Measurements from ENCODE around the gene CD160.
"Not testable (repeated sequence)": the region's sequence is repeated elsewhere in the genome, so short reads cannot be mapped to it uniquely, and the experiment has no call there.

The CD160 gene

DNA sequence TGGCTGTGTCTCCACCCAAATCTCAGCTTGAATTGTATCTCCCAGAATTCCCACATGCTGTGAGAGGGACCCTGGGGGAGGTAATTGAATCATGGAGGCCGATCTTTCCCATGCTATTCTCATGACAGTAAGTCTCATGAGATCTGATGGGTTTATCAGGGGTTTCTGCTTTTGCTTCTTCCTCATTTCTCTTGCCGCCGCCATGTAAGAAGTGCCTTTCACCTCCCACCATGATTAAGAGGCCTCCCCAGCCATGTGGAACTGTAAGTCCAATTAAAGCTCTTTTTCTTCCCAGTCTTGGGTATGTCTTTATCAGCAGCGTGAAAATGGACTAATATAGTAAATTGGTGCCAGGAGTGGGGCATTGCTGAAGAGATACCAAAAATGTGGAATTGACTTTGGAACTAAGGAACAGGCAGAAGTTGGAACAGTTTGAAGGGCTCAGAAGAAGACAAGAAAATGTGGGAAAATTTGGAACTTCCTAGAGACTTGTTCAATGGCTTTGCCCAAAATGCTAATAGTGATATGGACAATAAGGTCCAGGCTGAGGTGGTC lies 41.2 kb downstream of the CD160 start:
- DNase-seq: not testable (repeated sequence)

DNA sequence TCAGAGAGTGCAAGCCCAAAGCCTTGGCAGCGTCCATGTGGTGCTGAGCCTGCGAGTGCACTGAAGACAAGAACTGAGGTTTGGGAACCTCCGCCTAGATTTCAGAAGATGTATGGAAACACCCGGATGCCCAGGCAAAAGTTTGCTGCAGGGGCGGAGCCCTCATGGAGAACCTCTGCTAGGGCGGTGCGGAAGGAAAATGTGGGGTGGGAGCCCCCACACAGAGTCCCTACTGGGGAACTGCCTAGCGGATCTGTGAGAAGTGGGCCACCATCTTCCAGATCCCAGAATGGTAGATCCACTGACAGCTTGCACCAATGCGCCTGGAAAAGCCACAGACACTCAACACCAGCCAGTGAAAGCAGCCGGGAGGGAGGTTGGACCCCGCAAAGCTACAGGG lies 42.2 kb downstream of the CD160 start:
- not testable (repeated sequence) for DNase-seq

- not testable (repeated sequence) for DNase-seq
Measured at GRCh38 chr1:145762001-145762400, 42.7 kb downstream of the CD160 start.

- not testable (repeated sequence) for DNase-seq
Measured at GRCh38 chr1:145764231-145764940, 45.1 kb downstream of the CD160 start.

DNA sequence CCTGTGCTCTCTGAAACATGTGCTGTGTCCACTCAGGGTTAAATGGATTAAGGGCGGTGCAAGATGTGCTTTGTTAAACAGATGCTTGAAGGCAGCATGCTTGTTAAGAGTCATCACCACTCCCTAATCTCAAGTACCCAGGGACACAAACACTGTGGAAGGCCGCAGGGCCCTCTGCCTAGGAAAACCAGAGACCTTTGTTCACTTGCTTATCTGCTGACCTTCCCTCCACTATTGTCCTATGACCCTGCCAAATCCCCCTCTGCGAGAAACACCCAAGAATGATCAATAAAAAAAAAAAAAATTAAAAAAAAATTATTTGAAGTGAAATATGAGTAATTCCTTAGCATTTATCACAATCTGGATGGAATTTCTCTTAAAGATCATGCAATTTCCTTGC lies 45.8 kb downstream of the CD160 start:
- DNase-seq: not testable (repeated sequence)

GRCh38 chr1:145765585-145766360 lies 46.5 kb downstream of the CD160 start:
- not testable (repeated sequence) for DNase-seq

DNA sequence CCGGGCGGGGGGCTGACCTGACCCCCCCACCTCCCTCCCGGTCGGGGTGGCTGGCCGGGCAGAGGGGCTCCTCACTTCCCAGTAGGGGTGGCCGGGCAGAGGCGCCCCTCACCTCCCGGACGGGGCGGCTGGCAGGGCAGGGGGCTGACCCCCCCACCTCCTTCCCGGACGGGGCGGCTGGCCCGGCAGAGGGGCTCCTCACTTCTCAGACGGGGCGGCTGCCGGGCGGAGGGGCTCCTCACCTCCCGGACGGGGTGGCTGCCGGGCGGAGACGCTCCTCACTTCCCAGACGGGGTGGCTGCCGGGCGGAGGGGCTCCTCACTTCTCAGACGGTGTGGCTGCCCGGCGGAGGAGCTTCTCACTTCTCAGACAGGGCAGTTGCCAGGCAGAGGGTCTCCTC lies 47.6 kb downstream of the CD160 start:
- DNase-seq: not testable (repeated sequence)

- not testable (repeated sequence) for DNase-seq
Measured at GRCh38 chr1:145768004-145768403, 48.7 kb downstream of the CD160 start.

GRCh38 chr1:145771056-145771455 lies 51.8 kb downstream of the CD160 start:
- DNase-seq: no peak

DNA sequence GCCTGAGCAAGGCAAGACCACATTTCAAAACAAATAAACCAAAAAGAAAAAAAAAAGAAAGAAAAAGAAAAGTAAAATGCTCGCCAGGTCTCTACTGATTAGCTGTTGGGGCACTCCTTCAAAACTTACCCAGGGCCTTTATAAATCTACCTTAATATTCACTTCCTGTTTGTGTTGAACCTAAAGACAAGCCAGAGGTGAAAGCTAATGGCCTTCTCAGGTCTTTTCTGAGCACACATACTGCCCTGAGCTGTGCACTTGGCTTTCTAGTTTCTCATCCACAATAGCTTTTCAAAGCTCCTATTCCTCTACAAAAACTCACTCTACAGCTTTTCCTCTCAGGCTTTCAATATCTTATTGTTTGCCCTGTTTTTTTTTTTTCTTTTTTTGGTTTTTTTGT lies 54.1 kb downstream of the CD160 start:
- no peak for DNase-seq

- DNase-seq: no peak
Measured at GRCh38 chr1:145777357-145778145, 58.3 kb downstream of the CD160 start.

DNA sequence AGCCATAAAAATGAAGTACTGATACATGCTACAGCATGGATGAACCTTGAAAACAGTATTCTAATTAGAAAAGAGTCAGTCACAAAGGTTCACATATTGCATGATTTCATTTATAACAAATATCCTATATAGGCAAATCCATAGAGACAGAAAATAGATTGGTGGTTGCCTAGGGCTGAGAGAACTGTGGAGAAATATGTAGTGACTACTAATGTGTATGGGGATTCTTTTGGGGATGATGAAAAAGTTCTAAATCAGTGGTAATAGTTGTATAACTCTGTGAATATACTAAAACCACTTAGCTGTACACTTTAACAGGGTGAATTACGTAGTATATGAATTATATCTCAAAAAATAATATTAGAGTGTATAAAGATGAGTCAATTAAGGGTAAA lies 58.8 kb downstream of the CD160 start:
- no peak for DNase-seq

GRCh38 chr1:145782272-145783099 lies 63.2 kb downstream of the CD160 start:
- DNase-seq: no peak

- DNase-seq: no peak
Measured at GRCh38 chr1:145784409-145784808, 65.1 kb downstream of the CD160 start.

DNA sequence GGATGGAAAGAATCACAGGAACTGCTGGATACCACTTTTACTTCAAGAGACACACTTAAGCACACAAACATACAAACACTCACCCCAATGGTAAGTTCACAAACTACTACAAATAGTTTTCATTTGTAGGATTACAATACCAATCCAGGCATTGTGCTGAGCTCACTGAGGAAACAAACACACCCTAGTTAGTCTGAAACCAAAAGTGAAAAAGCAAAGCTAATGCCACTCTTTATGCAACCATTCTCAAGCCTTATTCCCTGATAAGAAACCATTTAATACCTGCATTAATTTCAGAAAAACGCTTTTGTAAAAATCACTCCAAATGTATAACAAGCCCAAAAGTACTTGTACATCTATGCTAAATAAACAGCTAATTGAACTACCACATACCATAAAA lies 66.2 kb downstream of the CD160 start:
- DNase-seq: no peak

- no peak for DNase-seq
Measured at GRCh38 chr1:145786271-145786670, 67.0 kb downstream of the CD160 start.

- no peak for DNase-seq
Measured at GRCh38 chr1:145788580-145788979, 69.3 kb downstream of the CD160 start.
